ENCODE results near the gene GSTM1. TPM values are rescaled to one million over a fixed set of nuclear protein-coding genes. Genes with fewer than 3 reads are reported as not detected.
"Not testable (repeated sequence)": the region's sequence is repeated elsewhere in the genome, so short reads cannot be mapped to it uniquely, and the experiment has no call there.

Gene GSTM1
- total RNA-seq, 2 donors from 2014 or later: 21.6 TPM; not detected in 1

DNA sequence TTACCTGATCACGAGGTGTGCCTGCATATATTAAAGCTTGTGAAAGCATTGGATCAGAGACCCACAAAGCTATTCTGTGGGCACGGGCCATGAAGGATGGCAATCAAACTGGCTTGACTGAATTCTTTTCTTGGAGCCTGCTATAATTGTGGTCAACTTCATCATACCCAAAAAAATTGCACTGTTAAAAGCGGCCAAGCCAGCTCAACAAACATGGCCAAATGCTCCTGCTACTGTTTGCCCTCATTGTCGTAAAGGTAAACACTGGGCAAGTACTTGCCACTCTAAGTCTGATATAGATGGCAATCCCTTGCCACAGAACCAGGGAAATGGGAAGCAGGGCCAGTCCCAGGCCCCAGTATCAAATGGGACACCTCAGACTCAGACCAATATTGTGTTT is 17.8 kb downstream of the GSTM1 start:
- no peak overlapping the region for H3K4me3 ChIP-seq
- H3K9me3 ChIP-seq: peaks cover 0 to 13% of the 10 kb centered on the region in 2 donors
- TF ChIP-seq, protein P1, sequence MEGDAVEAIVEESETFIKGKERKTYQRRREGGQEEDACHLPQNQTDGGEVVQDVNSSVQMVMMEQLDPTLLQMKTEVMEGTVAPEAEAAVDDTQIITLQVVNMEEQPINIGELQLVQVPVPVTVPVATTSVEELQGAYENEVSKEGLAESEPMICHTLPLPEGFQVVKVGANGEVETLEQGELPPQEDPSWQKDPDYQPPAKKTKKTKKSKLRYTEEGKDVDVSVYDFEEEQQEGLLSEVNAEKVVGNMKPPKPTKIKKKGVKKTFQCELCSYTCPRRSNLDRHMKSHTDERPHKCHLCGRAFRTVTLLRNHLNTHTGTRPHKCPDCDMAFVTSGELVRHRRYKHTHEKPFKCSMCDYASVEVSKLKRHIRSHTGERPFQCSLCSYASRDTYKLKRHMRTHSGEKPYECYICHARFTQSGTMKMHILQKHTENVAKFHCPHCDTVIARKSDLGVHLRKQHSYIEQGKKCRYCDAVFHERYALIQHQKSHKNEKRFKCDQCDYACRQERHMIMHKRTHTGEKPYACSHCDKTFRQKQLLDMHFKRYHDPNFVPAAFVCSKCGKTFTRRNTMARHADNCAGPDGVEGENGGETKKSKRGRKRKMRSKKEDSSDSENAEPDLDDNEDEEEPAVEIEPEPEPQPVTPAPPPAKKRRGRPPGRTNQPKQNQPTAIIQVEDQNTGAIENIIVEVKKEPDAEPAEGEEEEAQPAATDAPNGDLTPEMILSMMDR (IDR thresholded peaks at IDR 0.05): no peak
- H3K36me3 ChIP-seq: no peaks in the 10 kb centered on the region
- no peak for DNase-seq (ENCODE audit: low spot score)
- no peaks in the 10 kb centered on the region for H3K4me1 ChIP-seq
- H3K27me3 ChIP-seq: no peaks in the 10 kb centered on the region
- no peak overlapping the region for H3K27ac ChIP-seq

DNA sequence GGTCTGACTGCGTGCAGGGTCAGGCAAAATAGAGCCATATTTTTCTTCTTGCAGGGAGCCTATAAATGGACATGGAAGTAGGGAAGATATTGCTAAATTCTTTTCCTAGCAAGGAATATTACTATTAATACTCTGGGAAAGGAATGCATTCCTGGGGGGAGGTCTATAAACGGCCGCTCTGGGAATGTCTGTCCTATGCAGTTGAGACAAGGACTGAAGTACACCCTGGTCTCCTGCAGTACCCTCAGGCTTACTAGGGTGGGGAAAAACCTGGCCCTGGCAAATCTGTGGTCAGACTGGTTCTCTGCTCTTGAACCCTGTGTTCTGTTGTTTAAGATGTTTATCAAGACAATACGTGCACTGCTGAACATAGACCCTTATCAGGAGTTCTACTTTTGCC is 21.3 kb downstream of the GSTM1 start:
- not testable (repeated sequence) for H3K4me3 ChIP-seq; DNase-seq (ENCODE audit: low spot score); H3K27ac ChIP-seq; H3K36me3 ChIP-seq; H3K4me1 ChIP-seq; H3K27me3 ChIP-seq
- peaks cover 0 to 13% of the 10 kb centered on the region in 2 donors for H3K9me3 ChIP-seq

DNA sequence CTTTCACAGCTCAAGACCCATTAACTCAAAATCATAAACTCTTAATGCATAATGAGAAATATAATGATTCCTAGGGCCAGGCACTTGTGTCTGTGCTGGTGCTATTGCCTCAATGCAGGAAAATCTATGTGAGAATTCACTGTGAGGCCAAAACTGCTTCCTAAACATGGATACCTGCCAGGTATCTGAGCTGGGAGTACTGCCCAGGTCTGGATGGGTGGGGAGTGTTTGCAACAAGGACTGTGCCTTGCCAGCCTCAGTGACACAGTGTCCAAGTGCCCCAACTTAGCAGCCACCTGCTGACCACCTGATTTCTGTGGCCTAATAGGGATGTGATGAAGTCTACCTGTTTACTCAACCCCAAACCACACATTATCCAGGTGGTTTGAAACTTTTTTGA is 22.2 kb downstream of the GSTM1 start:
- not testable (repeated sequence) for H3K4me1 ChIP-seq; DNase-seq (ENCODE audit: low spot score)

DNA sequence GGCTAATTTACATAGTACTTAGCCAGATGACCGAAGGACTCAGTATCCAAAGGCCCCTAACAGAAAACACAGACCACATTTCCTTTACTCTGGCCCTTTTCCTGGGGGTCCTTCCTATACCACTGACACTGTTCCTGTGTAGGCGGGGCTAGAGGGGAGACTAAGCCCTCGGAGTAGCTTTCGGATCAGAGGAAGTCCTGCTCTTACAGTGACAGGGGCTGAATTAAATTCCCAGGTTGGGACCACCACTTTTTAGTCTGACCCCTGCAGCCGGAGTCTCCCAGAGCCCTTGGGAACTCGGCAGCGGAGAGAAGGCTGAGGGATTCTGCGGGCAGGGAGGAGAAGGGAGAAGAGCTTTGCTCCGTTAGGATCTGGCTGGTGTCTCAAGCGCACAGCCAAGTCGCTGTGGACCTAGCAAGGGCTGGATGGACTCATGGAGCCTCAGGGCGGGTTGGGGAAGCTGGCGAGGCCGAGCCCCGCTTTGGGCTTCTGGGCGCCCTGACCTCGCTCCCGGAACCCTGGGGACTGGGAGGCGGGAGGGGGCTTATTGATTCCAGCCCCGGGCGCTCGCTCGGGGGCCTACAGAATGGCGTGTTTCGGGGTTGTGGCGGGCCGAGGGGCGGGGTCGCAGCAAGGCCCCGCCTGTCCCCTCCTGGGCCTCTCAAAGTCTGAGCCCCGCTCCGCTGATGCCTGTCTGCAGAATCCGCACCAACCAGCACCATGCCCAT is 24.1 kb downstream of the GSTM1 start, which contains the start of gene GSTM5:
Gene GSTM5, plus strand, starts transcription at position 659 of the 728 bp plus-strand sequence. Its CDS starts 62 bp downstream, at position 721.
- Histone ChIP-seq H3K4me3 (peak within 1 kb of the TSS; percentile 22 to 25), H3K27ac (peak within 1 kb of the TSS in 1 of 2 donors; percentile 3), H3K9me3 (peaks cover 0 to 13% of the 10 kb centered on the region in 2 donors)
- H3K4me1 ChIP-seq; H3K27me3 ChIP-seq; H3K36me3 ChIP-seq; DNase-seq (ENCODE audit: low spot score): not testable (repeated sequence)

More for the DNA sequence above, 22.2 kb downstream of the GSTM1 start:
- not testable (repeated sequence) for H3K27ac ChIP-seq, H3K4me3 ChIP-seq, H3K27me3 ChIP-seq, H3K36me3 ChIP-seq
- peaks cover 0 to 13% of the 10 kb centered on the region in 2 donors for H3K9me3 ChIP-seq

DNA sequence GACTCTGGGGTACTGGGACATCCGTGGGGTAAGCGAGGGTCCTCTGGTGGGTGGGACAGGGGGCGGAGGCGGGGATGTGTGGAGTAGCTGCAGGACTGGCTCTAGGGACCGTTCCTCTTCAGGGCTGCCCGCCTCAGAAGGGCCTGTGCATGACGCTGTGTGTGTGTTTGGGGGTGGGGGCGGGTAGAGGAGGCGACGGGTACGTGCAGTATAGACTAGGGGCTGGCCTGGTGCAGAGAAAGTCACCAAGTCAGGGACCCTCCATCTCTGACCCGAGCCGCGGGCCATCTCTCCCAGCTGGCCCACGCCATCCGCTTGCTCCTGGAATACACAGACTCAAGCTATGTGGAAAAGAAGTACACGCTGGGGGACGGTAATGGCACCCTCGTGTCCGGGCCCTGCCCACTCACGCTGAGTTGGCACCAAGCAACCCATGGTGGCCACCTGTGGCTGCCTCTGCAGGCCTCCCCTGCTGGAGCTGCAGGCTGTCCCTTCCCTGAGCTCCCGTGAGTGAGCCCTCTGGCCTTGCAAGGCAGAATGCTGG is 24.8 kb downstream of the GSTM1 start:
- Histone ChIP-seq H3K27me3 (no peaks in the 10 kb centered on the region), H3K36me3 (no peaks in the 10 kb centered on the region), H3K4me1 (no peaks in the 10 kb centered on the region), H3K27ac (peak overlapping the region in 1 of 2 donors; percentile 3), H3K9me3 (peaks cover 0 to 13% of the 10 kb centered on the region in 2 donors), H3K4me3 (peak overlapping the region; percentile 22 to 25)
- TF ChIP-seq, protein P1 (IDR thresholded peaks at IDR 0.05): no peak
- no peak for DNase-seq (ENCODE audit: low spot score)

DNA sequence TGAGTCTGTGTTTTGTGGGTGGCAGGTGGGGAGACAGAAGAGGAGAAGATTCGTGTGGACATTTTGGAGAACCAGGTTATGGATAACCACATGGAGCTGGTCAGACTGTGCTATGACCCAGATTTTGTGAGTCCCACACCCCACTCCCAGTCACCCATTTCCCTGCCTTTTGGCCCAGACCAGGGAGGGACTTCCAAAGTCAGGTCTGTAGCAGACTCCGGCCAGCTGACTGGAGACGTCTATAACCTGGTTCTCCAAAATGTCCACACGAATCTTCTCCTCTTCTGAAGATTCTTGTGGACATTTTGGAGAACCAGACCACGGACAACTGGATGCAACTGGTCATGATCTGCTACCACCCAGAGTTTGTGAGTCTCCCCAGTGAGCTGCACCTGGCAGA is 26.0 kb downstream of the GSTM1 start:
- no peaks in the 10 kb centered on the region for H3K27me3 ChIP-seq
- TF ChIP-seq, protein P1 (IDR thresholded peaks at IDR 0.05): no peak
- no peaks in the 10 kb centered on the region for H3K36me3 ChIP-seq
- no peak for DNase-seq (ENCODE audit: low spot score)
- no peak overlapping the region for H3K4me3 ChIP-seq
- H3K4me1 ChIP-seq: no peaks in the 10 kb centered on the region
- H3K9me3 ChIP-seq: peaks cover 0 to 9% of the 10 kb centered on the region in 2 donors
- H3K27ac ChIP-seq: no peak overlapping the region

DNA sequence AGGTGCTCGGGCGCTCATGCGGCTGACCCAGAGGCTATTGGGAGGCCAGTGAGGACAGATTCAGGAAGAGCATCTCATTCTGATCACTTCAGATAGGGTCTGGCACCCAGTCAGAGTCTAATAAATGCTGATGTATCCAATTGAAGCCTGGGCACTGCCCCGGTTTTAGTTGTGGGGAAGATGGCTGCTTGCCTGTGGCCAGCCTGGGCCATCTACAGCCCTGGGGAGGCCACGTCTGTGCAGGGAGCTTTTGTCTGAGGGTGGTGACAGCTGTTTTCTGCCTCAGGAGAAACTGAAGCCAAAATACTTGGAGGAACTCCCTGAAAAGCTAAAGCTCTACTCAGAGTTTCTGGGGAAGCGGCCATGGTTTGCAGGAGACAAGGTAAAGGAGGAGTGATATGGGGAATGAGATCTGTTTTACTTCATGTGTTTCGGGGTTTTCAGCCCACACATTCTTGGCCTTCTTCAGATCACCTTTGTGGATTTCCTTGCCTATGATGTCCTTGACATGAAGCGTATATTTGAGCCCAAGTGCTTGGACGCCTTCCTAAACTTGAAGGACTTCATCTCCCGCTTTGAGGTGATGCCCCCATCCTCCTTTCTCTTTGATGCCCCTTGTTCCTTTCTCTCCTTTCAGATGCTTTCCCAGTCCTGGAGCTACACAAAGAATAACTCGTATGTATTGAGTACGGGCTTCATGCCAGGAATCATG is 27.2 kb downstream of the GSTM1 start:
- Histone ChIP-seq H3K27ac (no peak overlapping the region), H3K9me3 (no peaks in the 10 kb centered on the region), H3K4me3 (no peak overlapping the region), H3K4me1 (no peaks in the 10 kb centered on the region), H3K27me3 (no peaks in the 10 kb centered on the region), H3K36me3 (no peaks in the 10 kb centered on the region)
- DNase-seq (ENCODE audit: low spot score): no peak
- TF ChIP-seq, protein P1 (IDR thresholded peaks at IDR 0.05): no peak
